MM.1S (cell line): ENCODE measurements around the gene TMEM191C.

Experiments used
- CTCF ChIP-seq: fragments of 300-600 bp; sonication (generic); IDR thresholded peaks from 2 replicates; pipeline ENCODE4 v1.5.1; 2016; ENCODE audit warnings: antibody characterized with exemption, low read length, mixed read lengths
- EZH2 ChIP-seq: fragments of 300-600 bp; sonication (generic); optimal IDR thresholded peaks from 2 replicates; pipeline ENCODE3; 2017; ENCODE audit warnings: low read depth, mild to moderate bottlenecking, antibody characterized with exemption, low read length, mixed read lengths
- EZH2phosphoT487 ChIP-seq: fragments of 300-600 bp; sonication (generic); IDR thresholded peaks from 2 replicates; pipeline ENCODE4 v1.6.1; 2018; ENCODE audit warnings: antibody characterized with exemption, low read length

GRCh38 chr22:21449531-21450319, 17.5 kb upstream of the TMEM191C start:
- TF ChIP-seq EZH2 (no peak), CTCF (no peak), EZH2phosphoT487 (no peak)
